ENCODE measurements around the gene KHDRBS2.

GRCh38 chr6:62265906-62266525 lies 20.0 kb downstream of the KHDRBS2 start:
- TF ChIP-seq CTCF (IDR thresholded peaks at IDR 0.05) (no peak), POLR2AphosphoS5 (IDR thresholded peaks at IDR 0.05) (no peak)
